Stimulated activated CD8-positive, alpha-beta memory T cell treated with anti-CD3 and anti-CD28 coated beads, Interleukin-7, amount 100 ng/mL, for 4 hours (primary cell): ENCODE measurements around the gene FOXE1.

Experiments
- DNase-seq, 2 donors: peaks; one replicate each; pipeline ENCODE4 v3.0.0-alpha.2; 2020; ENCODE audit warnings: low read depth in 2 of 2

Gene FOXE1

GRCh38 chr9:97853056-97853843 is at the start of gene FOXE1:
TSS of gene FOXE1 (plus strand) at chr9:97853226. CDS start at chr9:97853915, 689 bp downstream.
- DNase-seq: no peak

DNA sequence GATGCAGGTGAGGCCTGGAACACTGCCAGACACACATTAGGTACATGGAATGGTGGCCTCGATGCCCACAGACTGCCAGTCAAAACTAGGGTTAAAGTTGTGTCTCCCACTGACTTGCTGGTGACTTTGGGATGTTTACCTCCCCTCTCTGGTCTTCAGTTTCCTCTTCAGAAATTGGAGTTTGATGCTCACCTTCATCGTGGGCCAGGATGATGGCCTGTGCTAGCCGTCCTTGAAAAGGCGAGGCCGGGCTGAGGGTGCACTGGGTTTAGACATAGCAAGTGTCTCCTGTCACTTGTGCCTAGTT is 49.0 kb upstream of the FOXE1 start:
- no peak for DNase-seq

- DNase-seq: no peak
These were observed 46.3 kb upstream of the FOXE1 start for GRCh38 chr9:97806721-97807120.

DNA sequence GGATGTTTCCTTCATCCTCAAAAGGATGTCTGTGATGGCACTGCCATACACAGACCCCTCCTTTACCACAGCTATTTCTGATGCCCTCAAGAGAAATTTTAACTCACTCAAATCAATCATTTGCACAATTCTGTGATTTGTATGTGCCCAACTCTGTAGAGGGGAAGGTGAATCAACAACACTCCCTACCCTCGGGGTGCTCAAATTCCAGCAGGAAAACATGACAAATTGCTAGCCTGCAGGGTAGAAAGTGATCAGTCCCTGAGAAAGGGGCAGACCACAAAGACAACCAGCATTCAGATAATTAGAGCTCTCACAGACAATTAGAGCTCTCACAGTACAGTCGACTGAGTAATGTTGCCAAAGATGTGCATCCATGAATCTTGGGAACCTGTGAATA is 45.3 kb upstream of the FOXE1 start:
- no peak for DNase-seq

- DNase-seq: no peak
These were observed 44.6 kb upstream of the FOXE1 start for GRCh38 chr9:97808415-97808814.

- no peak for DNase-seq
These were observed 44.1 kb upstream of the FOXE1 start for GRCh38 chr9:97808972-97809371.

- DNase-seq: no peak
These were observed 43.2 kb upstream of the FOXE1 start for GRCh38 chr9:97809666-97810344.

DNA sequence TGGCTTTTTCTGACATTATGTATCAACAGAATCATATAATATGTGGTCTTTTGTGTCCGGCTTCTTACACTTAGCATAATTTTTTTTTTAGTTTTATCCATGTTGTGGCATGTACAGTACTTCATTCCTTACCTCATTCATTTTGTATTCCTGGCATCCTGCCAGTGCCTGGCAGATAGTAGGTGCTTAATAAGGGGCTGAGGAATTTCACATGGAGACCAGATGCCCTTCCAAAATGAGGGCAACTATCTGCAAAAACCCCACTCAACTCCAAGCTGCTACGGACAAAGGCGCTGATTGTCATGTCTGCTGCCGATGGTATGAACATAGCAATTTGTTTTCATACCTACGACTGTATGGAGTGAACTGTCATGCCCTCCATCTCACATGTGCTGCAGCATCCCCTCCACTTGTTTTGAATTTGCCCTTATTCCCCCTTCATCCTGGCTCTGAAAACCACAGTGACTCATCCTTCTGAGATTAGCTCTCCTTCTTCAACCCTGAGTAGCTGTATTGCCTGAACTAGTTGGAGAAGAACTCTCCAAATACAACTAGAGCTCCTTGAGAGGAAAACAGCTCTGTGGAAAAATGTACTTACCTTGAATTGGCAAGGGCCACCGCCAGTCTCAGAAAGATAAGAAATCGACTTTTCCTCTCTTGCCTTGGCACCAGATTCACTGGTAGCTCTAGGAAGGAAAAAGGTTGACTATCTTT is 41.3 kb upstream of the FOXE1 start:
- DNase-seq: no peak

DNA sequence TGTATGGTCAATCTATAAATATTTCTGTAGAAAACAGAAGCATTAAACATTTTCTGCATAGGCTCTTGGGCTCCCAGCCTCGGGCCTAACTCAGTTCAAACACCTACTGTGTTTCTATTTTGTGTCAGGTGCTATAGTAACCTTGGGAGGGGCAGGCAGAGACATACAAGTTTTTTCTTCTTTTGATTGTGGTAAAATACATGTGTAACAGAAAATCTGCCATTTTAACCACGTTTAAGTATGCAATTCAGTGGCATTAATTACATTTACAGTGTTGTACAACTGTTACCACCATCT is 40.8 kb upstream of the FOXE1 start:
- DNase-seq: no peak

GRCh38 chr9:97813072-97813471 is 40.0 kb upstream of the FOXE1 start:
- no peak for DNase-seq

DNA sequence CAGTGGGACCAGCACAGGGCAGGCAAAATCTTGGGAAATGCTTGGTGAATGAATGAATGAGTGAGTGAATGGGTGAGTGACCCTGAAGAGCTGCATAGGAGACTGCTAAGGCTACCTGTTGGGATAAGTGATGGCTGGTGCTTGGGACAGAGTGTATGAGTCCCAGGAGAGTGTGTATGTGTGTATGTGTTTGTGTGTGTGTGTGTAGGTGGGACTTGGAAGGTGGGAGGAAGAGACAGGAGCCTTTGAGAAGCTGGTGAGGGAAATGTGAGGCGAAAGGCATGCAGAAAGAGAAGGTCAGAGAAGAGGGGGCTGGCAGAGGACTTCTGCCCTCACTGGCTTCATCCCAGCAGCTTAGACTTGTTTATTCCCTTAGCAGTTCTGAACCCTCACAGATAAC is 33.3 kb upstream of the FOXE1 start:
- no peak for DNase-seq

GRCh38 chr9:97820373-97820772 is 32.7 kb upstream of the FOXE1 start:
- DNase-seq: no peak

DNA sequence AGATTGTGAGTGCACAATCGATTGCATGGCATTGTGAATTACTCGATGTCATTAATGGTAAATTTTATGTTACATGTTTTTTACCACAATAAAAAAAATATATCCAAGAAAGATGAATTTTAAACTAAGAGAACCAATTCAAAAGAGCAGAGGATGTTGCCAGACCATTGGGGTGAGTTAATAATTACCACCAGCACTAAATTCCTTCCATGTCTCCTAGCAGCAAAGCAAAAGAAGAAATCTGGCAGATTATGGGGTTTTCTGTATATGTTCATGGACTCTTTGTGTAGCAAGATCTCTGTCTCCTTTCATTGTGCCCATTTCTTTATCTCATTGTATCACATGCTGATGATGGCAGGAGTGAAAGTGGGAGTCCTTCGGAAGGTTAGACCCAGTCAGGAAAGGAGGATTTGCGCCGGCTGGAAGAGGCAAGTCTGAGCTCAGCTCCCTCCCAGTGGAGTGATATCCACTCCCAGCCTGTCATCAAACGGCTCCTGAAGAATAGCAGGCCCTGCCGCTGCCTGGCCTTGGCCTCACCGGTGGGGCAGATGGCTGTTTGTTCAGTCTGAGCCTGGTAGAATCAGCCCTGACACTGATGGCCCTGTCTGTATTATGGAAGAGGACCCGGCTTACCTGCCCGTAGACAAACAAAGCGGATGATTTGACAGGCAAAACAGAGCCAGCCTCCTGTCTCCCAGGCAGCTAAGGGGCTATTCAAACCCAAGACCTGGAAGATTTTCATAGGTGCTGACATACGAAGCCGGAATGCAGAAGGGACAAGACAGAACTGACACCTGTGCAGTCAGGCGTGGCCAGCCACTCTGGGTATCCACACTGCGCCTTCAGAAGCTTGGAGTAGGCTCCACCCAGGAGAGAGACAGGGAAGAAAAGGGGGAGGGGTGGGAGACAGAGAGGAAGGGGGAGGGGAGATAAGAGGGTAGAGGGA is 21.9 kb upstream of the FOXE1 start:
- DNase-seq: no peak

DNA sequence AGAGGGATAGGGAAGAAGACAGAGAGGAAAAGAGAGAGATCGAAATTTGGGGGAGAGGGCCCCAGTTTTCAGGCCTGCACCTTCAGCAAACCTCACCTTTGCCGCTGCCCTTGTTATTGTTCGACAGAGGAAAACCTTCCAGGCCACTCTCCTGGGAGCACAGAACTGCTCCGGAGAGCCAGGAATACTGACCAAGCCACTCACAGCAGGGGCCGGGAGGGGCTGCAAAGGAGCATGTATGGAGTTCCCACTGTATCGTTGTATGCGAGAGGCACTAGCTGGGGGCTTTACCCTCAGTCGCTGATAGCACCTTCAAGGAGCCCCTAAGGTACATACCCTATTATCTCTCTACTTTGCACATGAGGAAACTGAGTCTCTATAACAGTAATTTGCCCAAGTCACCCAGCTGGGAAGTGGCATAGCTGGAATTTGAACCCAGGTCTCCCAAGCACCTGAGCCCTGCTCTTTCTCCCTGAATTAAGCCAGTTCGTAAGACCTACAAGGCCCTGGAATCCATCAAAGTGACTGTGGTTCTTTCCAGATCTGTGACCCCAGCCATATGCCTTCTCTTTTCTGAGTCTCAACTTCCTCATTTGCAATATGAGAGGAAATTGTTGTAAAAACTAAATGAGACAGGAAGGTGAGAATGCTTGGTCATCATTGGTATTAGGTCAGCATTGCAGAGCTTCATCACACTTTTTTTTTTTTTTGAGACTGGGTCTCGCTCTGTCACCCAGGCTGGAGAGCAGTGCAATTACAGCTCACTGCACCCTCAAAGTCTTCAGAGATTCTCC is 21.0 kb upstream of the FOXE1 start:
- DNase-seq: no peak

DNA sequence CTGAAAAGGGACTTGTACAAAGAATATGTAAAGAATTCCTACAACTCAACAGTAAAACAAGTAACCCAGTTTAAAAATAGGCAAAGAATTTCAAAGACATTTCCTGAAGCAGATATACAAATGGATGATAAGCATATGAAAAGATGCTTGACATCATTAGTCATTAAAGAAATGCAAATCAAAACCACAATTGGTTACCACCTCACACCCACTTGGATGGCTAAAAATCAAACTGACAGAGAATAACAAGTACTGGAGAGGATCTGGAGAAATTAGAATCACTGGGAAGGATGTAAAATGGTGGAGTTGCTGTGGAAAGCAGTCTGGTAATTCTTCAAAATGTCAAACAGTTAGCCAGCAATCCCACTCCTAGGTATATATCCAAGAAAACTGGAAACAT is 12.5 kb upstream of the FOXE1 start:
- no peak for DNase-seq

DNA sequence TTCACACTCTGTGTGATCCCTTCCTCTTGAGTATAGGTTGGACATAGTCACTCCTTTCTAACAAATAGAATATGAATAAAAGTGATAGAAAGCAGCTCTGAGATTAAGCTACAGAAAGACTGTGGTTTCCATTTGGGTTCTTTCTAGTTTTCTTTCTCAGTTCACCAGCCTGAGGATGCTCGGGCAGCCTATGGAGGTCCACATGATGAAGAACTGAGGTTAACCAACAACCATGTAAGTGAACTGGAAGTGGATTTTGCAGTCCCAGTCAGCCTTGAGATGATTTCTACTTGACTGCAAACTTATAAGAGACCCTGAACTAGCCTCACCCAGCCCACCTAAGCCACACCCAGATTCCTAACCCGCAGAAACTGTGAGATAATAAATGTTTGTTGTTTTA is 10.1 kb upstream of the FOXE1 start:
- DNase-seq: no peak

DNA sequence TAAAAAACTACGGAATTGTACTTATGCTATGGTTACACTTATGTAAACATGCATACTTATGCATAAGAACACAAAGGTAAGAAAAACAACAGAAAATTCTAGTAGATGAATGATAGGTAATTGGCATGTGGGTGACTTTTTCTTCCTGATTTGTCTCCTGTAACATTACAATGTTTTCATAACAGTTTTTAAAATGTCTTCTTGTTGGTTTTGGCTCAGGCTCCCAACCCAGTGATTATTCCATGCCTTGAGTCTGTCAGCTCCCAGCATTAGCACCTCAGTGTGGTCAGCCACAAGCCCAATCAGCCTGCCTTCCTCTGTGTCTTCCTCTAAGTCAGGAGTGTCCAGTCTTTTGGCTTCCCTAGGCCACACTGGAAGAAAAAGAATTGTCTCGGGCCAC is 7.9 kb upstream of the FOXE1 start:
- DNase-seq: no peak

- DNase-seq: no peak
These were observed 7.3 kb upstream of the FOXE1 start for GRCh38 chr9:97845763-97846162.

GRCh38 chr9:97846347-97846746 is 6.7 kb upstream of the FOXE1 start:
- DNase-seq: no peak

- DNase-seq: no peak
These were observed 5.4 kb upstream of the FOXE1 start for GRCh38 chr9:97847474-97848214.

- no peak for DNase-seq
These were observed 4.9 kb upstream of the FOXE1 start for GRCh38 chr9:97848215-97848479.
